HG03025 (cell line): ENCODE results near the gene ABCC9.

Experiments
- ATAC-seq: cut with Tn5 transposase; IDR thresholded peaks from one replicate; pipeline ENCODE4 v1.9.1; 2021; ENCODE audit warnings: mild to moderate bottlenecking, moderate library complexity; ENCODE audit not compliant: unreplicated experiment, low FRiP score

The ABCC9 gene

DNA sequence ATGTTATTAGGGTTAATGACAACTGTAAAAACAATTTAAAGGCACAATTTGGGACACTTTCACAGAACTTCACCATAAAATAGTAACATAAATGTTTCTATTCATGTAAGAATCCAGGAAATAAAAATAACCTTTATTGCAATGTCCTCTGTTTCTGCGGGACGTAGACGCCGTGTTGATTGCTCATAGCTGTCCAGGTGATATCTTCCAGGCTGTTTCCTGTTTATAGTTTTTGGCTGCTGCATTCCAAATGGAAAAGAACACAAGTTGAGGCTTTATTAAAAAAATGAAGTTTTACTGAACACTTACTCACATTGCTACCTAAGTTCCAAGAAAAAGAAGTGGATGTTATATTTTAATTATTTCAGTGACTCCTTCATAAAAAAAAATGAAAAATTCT is 58.6 kb downstream of the ABCC9 start:
- ATAC-seq: no peak

DNA sequence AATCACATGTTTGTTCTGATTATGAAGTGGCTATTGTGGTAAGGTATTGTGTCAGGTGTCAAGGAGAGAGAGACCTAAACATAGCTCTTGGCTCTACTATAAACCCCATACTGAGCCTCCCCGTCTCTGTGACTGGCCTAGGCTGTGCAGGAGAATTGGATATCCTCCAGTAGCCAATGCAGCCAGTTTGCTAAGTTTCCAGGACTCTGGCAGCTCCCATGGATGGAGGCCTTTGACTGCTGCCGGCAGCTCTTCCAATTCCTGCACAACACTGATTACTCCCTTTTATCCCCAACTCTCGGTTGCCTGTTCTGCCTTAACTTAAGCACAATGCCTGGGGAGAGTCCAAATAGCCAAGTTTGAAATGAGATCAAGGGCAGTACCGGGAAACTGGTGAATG is 59.3 kb downstream of the ABCC9 start:
- no peak for ATAC-seq

DNA sequence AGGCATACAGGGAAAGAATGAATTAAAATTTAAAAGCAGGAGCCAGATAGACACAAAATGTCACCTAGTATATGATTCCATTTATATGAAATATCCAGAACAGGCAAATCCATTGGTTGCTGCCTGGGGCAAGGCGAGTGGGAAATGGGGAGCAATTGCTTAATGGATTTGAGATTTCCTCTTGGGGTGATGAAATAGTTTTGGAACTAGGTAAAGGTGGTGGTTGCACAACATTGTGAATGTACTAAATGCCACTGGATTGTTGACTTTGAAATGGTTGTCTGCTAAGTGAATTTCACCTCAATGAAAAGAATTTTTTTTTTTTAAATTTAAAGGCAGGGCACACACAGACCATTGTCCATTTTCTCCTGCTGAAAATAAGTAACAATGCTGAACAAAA is 61.9 kb downstream of the ABCC9 start:
- no peak for ATAC-seq

DNA sequence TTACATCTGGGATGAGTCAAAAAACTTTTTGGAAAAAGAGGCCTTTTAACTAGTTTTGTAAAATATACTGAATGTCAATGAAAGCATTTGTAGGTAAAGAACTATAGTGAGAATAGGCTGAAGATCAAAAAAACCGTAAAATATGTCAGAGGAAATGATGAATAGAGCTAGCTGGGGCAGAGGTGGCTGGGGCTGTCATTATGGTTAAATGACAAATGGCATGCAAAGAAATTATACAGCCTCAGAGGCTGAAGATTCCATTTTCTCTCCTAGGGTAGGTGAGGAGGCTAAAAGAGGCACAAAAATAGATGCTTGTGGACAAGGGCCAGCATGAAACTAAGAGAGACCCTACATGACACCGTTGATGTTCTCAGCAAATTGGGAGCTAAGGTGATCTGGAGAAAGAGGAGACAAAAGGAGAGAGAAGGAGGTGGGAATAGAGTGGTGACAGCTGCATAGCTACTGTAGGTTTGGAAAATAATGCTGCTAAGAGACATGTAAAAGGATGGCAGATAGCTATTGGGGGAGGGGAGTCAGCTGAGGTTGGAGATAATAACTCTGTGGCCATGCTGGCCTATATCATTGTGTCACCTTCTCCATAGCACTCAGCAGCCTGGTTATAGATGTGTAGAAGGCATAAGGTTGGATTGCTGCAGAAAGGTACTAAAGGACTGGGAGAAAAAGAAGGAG is 63.8 kb downstream of the ABCC9 start:
- no peak for ATAC-seq

DNA sequence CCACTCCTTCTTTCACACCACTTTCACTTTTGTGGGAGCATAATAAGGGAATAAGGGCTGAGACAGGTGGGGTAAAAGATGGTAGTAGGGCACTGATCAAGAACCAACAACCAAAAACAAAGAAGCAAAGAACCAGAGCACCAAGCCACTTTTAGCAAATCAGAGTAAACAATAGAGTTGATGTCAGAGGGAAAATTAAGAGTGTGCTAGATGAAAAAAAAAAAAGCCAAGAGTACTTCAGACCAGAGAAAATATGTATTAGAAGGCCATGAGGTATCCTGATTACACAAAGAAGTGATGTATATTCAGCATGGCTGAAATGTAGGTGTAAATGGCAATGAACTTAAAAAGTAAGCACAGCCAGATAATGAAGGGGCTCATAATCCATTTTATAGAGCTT is 75.4 kb downstream of the ABCC9 start:
- ATAC-seq: no peak

DNA sequence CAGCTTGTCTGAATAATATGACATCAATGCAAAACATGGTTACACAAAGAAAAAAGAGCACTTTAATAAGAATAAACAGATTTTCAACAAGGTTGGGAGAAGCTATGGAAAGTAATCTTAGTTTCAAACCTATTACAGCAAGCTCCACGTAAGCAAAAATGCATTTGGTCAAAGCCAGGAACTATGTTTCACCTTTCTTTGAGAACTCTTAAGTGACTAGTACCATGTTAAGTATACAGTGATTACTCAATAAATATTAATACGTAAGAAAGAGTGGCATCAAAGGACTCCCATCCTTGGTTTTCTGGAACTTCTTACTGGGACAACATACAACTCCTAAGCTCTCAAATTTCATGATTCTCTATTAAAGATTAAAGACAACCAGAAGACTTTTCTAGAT is 80.7 kb downstream of the ABCC9 start:
- ATAC-seq: no peak

DNA sequence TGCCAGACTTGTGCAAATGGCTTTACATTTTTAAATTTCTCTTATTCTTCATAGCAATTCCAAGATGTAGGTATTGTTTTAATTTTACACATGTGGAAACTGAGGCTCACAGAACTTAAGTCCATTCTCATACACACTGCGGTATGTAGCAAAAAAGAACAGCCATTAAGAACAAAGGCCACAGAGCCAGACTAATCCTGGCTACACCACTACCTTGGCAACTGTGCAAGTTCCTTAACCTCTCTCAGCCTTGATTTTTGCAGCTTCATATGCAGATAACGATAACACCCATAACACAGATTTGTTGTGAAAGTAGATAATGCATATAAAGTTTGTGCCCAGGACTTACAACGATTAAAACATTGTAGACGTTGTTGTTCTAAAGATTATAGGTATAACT is 81.1 kb downstream of the ABCC9 start:
- ATAC-seq: no peak

DNA sequence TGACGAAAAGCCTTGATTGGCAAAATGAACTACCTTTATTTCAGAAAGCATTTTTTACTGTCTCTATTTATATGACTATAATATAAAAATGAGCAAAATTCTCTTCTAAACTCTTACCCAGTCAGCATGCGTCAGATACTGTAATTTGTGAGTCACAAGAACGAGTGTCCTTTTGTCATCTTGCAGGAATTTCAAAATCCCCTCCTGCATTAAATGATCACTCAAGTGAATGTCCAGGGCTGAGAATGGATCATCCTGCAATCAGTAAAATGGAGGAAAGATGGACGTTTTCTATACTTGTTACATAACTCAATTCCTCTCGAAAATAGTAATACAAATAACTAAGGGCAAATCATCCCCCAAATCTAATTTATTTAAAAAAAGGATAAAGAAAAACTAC is 89.0 kb downstream of the ABCC9 start:
- ATAC-seq: no peak

DNA sequence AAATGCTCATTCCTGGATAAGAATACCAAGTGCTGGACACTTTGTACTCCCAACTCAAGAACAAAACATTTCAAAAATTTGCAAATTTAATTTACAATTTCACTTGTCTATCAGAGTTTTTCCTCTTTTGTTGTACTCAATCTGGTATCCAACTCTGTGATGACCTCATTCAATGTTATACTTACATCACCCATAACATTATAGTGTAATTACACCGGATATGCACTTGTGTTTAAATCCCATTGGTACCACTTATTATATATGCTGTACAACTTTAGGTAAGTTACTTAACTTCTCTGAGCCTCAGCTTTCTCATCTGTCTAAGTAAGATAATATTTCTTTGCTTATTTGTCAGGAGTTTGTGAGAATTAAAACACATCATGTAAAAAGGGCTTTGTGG is 90.1 kb downstream of the ABCC9 start:
- ATAC-seq: no peak

DNA sequence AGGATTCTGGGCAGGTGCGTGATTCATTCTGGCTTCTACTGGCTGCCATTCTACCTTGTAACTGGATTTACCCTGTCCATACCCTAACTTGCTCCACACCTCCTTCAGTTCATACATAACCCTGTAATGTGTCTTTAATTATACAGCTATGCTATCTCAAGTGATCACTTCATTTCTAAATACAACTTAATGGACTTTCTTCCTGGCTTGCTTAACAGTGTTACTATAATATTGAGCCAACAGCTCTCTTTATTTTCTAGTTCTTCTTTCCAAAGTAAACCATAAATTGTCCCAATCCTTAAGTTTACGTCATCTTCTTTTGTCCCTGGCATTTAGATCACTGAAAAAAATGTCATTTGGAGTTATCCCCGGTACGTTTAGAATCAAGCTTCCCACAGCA is 90.8 kb downstream of the ABCC9 start:
- ATAC-seq: no peak

DNA sequence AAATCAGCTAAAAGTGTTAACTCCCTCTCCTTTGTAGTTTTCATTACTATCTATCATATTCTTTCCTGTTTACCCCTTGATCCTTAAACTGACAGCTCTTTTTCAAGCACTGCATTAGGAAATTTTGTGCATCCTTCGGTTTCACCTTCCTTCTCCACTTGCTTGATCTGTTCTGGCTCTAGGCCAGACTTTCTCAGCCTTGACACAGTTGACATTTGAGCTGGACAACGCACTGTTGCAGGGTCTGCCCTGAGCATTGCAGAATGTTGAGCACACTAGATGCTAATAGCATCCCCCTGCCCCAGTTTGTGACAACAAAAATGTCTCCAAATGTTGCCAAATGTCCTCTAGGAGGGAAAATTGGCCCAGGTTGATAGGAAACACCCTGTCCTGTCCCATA is 91.3 kb downstream of the ABCC9 start:
- ATAC-seq: no peak

DNA sequence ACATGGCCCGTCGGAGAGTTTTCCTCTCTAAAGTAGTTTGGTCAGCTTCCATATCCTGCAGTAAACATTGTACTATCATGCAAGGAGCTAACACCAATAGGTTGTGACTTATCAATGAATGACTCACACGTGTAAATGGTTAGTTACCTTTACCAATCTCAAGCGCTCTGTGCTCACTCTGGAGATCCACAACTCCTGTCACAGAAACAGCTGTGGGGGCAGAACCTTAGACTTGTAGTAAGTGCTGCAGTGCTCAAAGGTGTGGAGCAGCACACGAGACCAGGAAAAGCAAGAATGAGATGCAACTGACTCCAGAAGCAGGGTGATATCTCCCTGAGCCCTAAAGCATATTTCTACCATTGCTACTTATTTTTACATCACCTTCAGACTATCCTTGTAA is 93.0 kb downstream of the ABCC9 start:
- ATAC-seq: no peak

DNA sequence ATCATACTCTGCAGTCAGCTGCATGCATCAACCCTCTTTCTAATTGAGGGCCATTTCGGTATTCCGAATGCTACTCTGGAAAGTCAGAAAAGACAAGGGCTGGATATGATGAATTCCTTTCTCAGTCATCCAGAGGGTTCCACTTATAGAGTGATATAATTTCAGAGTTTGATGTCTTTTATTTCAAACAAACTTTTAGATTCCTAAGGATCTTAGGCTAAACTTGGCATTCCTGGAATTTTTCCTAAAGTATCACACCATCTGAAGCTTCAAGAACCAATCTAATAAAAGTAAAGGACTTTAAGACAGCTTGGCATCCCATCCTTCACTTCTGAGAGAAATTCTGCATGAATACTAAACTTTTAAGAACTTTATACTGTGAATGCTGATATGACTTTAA is 97.4 kb downstream of the ABCC9 start:
- no peak for ATAC-seq

DNA sequence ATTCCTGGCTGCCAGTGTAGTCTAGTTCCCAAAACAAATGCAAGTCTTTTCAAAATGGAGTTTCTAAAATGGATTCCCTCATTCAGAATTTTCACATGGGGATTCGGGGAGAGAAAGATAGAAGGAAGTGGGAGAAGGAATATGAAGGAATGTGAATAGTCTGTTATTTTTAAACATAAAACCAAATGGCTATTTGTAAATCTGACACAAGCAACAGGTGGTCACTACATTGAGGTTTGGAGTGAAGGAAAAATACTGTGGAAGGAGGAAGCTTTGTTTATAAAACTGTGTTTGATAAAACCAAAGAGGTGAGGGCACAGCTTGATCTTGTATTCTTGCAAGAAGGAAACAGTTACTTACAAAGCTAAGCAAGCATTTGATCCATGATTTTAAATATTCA is 101.5 kb downstream of the ABCC9 start:
- no peak for ATAC-seq

DNA sequence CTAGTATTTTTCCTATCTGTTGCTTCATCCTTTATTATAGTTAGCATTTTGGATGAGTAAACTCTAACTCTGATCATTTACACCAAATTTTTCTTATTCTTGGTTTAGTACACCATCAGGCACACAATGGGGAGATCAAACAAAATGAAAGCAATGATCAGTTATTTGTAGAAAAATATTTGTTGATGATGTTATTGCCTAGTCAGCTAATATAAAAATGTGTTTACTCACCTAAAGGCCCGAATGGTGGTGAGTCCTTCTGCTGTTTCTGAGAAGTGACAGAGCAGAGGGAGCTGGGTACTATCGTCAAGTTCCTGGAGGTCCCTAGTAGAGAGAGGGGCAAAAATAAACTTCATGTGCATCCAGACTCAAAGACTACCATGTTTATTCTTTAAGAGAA is 103.4 kb downstream of the ABCC9 start:
- no peak for ATAC-seq

DNA sequence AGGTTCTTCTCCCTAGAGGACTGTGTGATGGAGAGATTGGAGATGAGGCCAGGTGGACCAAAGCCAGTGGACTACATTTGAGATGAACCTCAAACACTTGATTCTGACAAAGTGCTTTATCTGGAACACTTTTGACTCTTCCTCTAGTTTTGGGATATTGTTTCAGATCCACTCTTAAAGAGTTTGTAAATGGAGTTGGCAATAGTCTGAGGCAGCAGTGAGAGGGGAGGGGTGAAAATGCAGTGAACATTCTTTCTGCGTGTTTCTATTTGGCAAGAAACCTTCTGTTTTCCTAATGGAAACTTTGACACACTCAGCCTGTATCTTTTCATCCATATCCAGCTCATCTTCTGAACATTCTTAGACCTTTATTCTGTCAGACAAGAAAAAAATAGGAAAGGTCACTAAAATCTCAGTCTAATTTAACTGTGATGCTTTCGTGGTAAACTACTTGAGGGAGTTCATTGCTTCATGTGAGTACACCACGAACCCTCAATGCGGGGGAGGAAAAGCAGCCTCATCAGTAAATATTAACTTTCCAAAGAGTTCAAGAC is 109.4 kb downstream of the ABCC9 start:
- no peak for ATAC-seq

DNA sequence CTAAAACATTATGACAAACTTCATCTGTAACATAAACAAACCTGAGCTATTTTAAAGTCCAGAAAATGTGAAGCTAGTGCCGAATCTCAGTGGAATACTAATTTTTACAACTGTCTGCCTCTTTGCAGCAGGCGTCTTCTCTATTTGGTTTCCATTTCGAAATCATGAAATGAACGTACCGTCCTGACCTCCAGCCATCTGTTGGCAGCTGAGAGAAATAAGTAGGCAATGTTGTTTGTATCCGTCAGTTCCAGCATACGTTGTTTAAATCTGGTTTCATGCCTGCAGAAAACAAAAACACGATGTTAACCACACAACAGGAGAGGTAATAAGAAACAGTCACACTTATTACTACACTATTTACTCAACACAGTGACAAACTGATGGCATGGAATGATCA is 112.4 kb downstream of the ABCC9 start:
- no peak for ATAC-seq

DNA sequence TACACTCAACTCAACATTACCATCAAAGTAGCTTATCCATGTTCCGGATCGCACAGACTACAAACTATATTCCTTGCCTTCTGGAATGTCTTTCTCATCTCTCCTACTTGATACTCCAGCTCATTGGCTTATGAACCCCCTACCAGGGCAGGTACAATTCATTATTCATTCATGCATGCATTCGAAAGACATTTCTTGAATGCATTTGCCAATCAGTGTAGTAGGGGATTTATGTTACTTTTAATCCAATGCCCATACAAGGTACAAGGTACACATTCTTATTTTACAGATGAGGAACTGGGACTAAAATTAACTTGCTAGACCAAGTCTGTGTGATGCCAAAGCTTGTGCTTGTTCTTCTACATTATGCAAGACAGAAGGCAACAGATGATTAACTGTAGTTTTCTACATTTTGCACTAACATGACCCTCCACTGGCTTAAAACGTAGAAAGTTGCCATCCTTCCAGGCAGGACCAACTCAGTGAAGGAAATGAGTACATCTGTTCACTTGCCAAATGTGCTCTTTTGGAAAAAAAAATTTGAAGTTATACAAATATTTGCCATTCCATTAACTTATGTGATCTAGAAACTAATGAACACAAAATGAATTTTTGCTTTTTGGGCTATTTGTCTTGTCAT is 113.0 kb downstream of the ABCC9 start:
- no peak for ATAC-seq

DNA sequence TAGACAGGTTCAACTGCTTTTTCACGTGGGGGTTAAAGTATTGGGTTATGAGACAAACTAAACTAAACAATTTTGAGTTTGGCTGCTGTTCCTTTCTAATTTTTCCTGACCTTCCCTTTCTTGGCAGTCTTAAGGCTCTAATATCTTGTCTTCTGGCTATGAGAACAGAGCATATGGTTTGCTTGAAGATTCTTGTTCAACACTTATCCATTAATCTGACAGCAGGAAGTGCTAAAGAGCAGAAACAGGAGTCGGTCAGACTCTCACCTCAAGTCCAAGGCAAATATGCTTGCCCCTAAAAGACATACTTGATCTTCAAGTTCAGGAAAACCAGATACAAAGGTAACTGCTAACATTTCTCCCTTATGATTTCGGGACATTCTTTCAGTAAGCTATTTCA is 114.1 kb downstream of the ABCC9 start:
- ATAC-seq: no peak

DNA sequence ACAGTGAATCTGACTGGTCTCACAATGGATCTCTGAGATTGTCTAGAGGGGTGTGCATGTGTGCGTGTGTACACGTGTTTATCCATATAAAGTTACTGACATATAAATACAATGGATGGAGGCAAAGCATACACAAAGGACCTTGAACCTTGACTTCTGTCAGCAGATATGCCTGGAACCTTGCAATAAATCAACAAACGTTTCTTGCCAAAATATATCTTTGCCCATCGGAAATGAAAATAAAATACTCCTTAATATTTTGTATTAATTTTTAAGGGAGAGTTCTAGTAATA is 114.7 kb downstream of the ABCC9 start:
- ATAC-seq: no peak

DNA sequence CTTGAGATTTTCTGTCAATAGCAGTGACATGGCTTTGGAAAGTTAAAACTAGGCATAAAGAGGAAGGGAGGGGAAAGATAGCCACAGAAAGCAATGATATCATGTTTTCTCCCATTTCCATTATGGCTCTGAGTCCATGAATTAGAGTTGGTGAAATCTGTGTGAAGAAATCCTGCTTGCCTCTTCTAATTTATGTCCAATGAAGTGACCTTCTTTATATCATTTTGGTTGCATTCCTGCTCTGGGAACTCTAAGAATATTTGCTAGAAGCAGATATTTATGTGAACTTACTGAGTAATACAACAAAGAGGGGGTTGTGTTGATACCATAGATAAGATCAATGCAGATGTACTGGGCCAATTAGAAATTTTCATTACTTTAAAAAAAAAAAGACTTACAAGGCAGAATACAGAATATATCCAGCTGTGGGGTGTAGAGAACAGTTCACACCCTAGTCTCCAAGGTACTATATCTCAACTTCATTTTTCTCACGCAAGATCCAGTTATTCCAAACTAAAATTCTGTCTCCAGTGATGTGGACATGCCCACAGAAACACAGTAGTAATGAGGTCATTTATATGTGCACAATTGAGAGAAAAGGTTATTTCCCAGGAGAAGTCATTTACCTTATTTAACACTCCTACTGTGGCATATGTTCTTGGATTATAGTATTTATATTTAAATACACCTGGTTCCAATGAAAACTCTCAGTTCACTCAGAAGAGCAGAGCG is 115.2 kb downstream of the ABCC9 start:
- no peak for ATAC-seq

DNA sequence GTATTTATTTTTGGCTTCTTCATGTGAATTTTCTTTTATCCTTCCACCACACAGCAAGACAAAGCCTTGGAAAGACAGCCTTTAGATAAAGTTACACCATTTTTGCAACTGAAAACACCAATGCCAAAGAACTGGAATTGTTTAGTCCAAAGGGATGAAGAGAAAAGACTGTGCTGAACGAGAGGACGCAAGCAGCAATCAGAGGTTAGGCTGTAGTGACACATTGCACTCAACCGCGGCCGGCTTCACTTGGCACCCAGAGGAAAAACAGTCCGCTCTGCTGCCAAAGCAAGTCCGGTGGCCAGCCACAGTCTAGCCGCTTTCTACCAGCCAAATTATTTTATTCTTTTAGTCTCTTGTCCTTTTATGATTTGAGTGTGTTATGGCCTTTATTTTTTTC is 117.6 kb downstream of the ABCC9 start:
- no peak for ATAC-seq
